GM21367 (cell line): ENCODE results near the gene THSD8.
"Not testable (repeated sequence)": the region's sequence is repeated elsewhere in the genome, so short reads cannot be mapped to it uniquely, and the experiment has no call there.

ENCODE experiments used
- ATAC-seq: cut with Tn5 transposase; IDR thresholded peaks from one replicate; pipeline ENCODE4 v1.9.1; 2021; ENCODE audit not compliant: unreplicated experiment

The THSD8 gene

GRCh38 chr19:12825254-12826131, 23.6 kb downstream of the THSD8 start:
- ATAC-seq = no peak

GRCh38 chr19:12828494-12828893, 26.6 kb downstream of the THSD8 start:
- no peak for ATAC-seq

- ATAC-seq = no peak
These were observed 31.5 kb downstream of the THSD8 start for GRCh38 chr19:12833418-12833737.

- ATAC-seq = no peak
These were observed 32.1 kb downstream of the THSD8 start for GRCh38 chr19:12833738-12834565.

GRCh38 chr19:12834566-12834943, 32.7 kb downstream of the THSD8 start, which contains the start of gene RTBDN:
Gene RTBDN, minus strand, starts transcription at chr19:12834579. Its CDS starts 4,600 bp downstream, at chr19:12829979.
- ATAC-seq = no peak

- no peak for ATAC-seq
These were observed 33.3 kb downstream of the THSD8 start for GRCh38 chr19:12834976-12835757.

GRCh38 chr19:12836529-12836863, 34.6 kb downstream of the THSD8 start:
- no peak for ATAC-seq

GRCh38 chr19:12837225-12837624, 35.4 kb downstream of the THSD8 start:
- no peak for ATAC-seq

GRCh38 chr19:12838182-12838885, 36.5 kb downstream of the THSD8 start, which contains the start of gene MAST1:
Gene MAST1, plus strand, starts transcription at chr19:12838515. Its CDS starts 58 bp downstream, at chr19:12838573.
- no peak for ATAC-seq

- no peak for ATAC-seq
These were observed 37.3 kb downstream of the THSD8 start for GRCh38 chr19:12838886-12839756.

GRCh38 chr19:12840091-12841079, 38.5 kb downstream of the THSD8 start:
- ATAC-seq = no peak

GRCh38 chr19:12841094-12841493, 39.2 kb downstream of the THSD8 start:
- no peak for ATAC-seq

- ATAC-seq = no peak
These were observed 40.6 kb downstream of the THSD8 start for GRCh38 chr19:12842511-12842910.

GRCh38 chr19:12843328-12843727, 41.5 kb downstream of the THSD8 start:
- no peak for ATAC-seq

- ATAC-seq = no peak
These were observed 42.3 kb downstream of the THSD8 start for GRCh38 chr19:12843999-12844732.

GRCh38 chr19:12846613-12847012, 44.7 kb downstream of the THSD8 start:
- ATAC-seq = not testable (repeated sequence)

- no peak for ATAC-seq
These were observed 45.6 kb downstream of the THSD8 start for GRCh38 chr19:12847159-12848139.
